Effector memory CD8-positive, alpha-beta T cell (primary cell): ENCODE results near the gene LRRC41.

Source experiments
- ATAC-seq: fragments of 150-1000 bp; cut with Tn5 transposase; replicated peaks from 2 replicates; pipeline ENCODE4 v1.10.0; 2021; ENCODE audit warnings: mild to moderate bottlenecking, moderate library complexity
- DNase-seq, 3 experiments: peaks; one replicate each; pipeline ENCODE4 v3.0.0; 2021
- H3K27ac Mint-ChIP-seq, 2 donors: one replicate each; pipeline ENCODE4 v1.8.0; 2022; ENCODE audit warnings: mild to moderate bottlenecking in 2 of 2, mixed read lengths in 2 of 2, moderate library complexity in 2 of 2
- H3K27me3 Mint-ChIP-seq, 2 donors: one replicate each; pipeline ENCODE4 v1.8.0; 2022; ENCODE audit warnings: mixed read lengths in 2 of 2
- H3K36me3 Mint-ChIP-seq: one replicate; pipeline ENCODE4 v1.8.0; 2022; ENCODE audit warnings: mild to moderate bottlenecking, moderate library complexity, mixed read lengths; ENCODE audit not compliant: insufficient read depth
- H3K4me1 Mint-ChIP-seq, 2 donors: one replicate each; pipeline ENCODE4 v1.8.0; 2022; ENCODE audit warnings: low read depth in 2 of 2, mixed read lengths in 2 of 2
- H3K4me3 Mint-ChIP-seq, 2 donors: one replicate each; pipeline ENCODE4 v1.8.0; 2022; ENCODE audit warnings: mild to moderate bottlenecking in 2 of 2, mixed read lengths in 2 of 2, moderate library complexity in 2 of 2
- H3K9me3 Mint-ChIP-seq, 2 donors: one replicate each; pipeline ENCODE4 v1.8.0; 2022; ENCODE audit warnings: mixed read lengths in 2 of 2

LRRC41 gene

GRCh38 chr1:46288485-46289133 is 14.8 kb downstream of the LRRC41 start:
- H3K27ac Mint-ChIP-seq, result no peak overlapping the region
- peaks cover 4% of the 10 kb centered on the region in 2 donors for H3K4me1 Mint-ChIP-seq
- no peaks in the 10 kb centered on the region for H3K9me3 Mint-ChIP-seq
- DNase-seq (no peak), ATAC-seq (no peak)
- no peaks in the 10 kb centered on the region for H3K27me3 Mint-ChIP-seq
- peaks cover 9% of the 10 kb centered on the region for H3K36me3 Mint-ChIP-seq
- no peak overlapping the region for H3K4me3 Mint-ChIP-seq

GRCh38 chr1:46285730-46286477 is 17.5 kb downstream of the LRRC41 start:
- no peak overlapping the region for H3K4me3 Mint-ChIP-seq
- H3K36me3 Mint-ChIP-seq, result peaks cover 6% of the 10 kb centered on the region
- no peak for DNase-seq
- peak; percentile 33 for ATAC-seq
- peaks cover 4% of the 10 kb centered on the region in 2 donors for H3K4me1 Mint-ChIP-seq
- H3K9me3 Mint-ChIP-seq, result no peaks in the 10 kb centered on the region
- H3K27ac Mint-ChIP-seq, result peak overlapping the region in 1 of 2 donors; percentile 29
- no peaks in the 10 kb centered on the region for H3K27me3 Mint-ChIP-seq

GRCh38 chr1:46284597-46285564 is 18.5 kb downstream of the LRRC41 start:
- Mint-ChIP-seq H3K36me3 (peaks cover 6% of the 10 kb centered on the region), H3K27me3 (no peaks in the 10 kb centered on the region), H3K4me1 (peaks cover 4% of the 10 kb centered on the region in 2 donors), H3K4me3 (no peak overlapping the region), H3K9me3 (no peaks in the 10 kb centered on the region), H3K27ac (peak overlapping the region in 1 of 2 donors; percentile 29)
- DNase-seq (no peak), ATAC-seq (no peak)

DNA sequence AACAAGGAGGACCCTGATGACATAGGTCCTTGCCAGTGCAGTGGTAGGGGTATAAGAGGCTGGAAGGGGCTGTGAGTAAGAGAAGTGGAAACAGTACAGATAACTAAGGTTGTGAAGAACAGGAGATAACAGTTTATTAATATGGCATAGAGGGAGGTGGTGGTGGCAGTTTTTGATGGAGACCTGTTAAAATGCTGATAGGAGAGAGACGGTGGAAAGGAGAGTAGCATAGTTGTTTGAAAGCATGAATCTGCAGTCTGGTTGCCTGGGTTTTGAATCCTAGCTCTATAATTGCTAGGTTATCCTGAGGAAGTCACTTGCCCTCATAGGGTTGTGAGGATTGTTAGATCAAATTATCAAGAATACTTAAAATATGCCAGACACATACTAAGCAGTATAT is 19.4 kb downstream of the LRRC41 start:
- DNase-seq, result no peak
- Mint-ChIP-seq H3K9me3 (no peaks in the 10 kb centered on the region), H3K27ac (peak overlapping the region in 1 of 2 donors; percentile 7), H3K4me3 (no peak overlapping the region), H3K4me1 (peaks cover 1 to 4% of the 10 kb centered on the region in 2 donors), H3K36me3 (peaks cover 6% of the 10 kb centered on the region), H3K27me3 (no peaks in the 10 kb centered on the region)
- no peak for ATAC-seq

- no peak for DNase-seq
- H3K9me3 Mint-ChIP-seq, result no peaks in the 10 kb centered on the region
- no peaks in the 10 kb centered on the region for H3K27me3 Mint-ChIP-seq
- no peak for ATAC-seq
- H3K4me1 Mint-ChIP-seq, result no peaks in the 10 kb centered on the region
- H3K36me3 Mint-ChIP-seq, result peaks cover 10% of the 10 kb centered on the region
- no peak overlapping the region for H3K27ac Mint-ChIP-seq
- no peak overlapping the region for H3K4me3 Mint-ChIP-seq
Measured at GRCh38 chr1:46281021-46281420, 22.4 kb downstream of the LRRC41 start.

GRCh38 chr1:46280092-46280491 is 23.3 kb downstream of the LRRC41 start:
- Mint-ChIP-seq H3K27me3 (no peaks in the 10 kb centered on the region), H3K4me1 (no peaks in the 10 kb centered on the region), H3K36me3 (peaks cover 10% of the 10 kb centered on the region), H3K4me3 (no peak overlapping the region), H3K27ac (no peak overlapping the region), H3K9me3 (no peaks in the 10 kb centered on the region)
- ATAC-seq, result no peak
- DNase-seq, result no peak

- no peak overlapping the region for H3K4me3 Mint-ChIP-seq
- peaks cover 10% of the 10 kb centered on the region for H3K36me3 Mint-ChIP-seq
- no peaks in the 10 kb centered on the region for H3K27me3 Mint-ChIP-seq
- ATAC-seq, result no peak
- H3K9me3 Mint-ChIP-seq, result no peaks in the 10 kb centered on the region
- H3K4me1 Mint-ChIP-seq, result no peaks in the 10 kb centered on the region
- no peak for DNase-seq
- H3K27ac Mint-ChIP-seq, result no peak overlapping the region
Measured at GRCh38 chr1:46278807-46279206, 24.6 kb downstream of the LRRC41 start.

DNA sequence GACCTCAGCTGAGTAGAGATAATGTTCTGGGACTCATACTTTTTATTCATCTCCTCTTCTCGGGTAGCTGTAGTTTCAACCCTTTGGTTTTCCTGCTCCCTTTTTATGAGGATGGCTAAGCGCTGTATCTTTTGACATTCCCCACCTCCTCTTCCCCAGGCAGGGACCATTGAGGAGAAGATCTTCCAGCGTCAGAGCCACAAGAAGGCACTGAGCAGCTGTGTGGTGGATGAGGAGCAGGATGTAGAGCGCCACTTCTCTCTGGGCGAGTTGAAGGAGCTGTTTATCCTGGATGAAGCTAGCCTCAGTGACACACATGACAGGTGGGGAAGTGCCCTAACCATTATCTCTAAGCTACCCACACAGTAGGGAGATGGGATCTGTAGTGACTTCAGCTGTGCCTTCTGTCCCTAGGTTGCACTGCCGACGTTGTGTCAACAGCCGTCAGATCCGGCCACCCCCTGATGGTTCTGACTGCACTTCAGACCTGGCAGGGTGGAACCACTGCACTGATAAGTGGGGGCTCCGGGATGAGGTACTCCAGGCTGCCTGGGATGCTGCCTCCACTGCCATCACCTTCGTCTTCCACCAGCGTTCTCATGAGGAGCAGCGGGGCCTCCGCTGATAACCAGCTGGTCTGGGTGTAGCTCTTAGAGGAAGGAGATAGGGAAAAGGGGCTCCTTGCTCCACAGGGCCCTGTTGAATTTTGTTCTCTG is 25.6 kb downstream of the LRRC41 start:
- DNase-seq, result no peak
- Mint-ChIP-seq H3K4me1 (no peaks in the 10 kb centered on the region), H3K27ac (no peak overlapping the region), H3K36me3 (peaks cover 8% of the 10 kb centered on the region), H3K27me3 (no peaks in the 10 kb centered on the region), H3K9me3 (no peaks in the 10 kb centered on the region), H3K4me3 (no peak overlapping the region)
- ATAC-seq, result no peak

GRCh38 chr1:46275030-46275337 is 28.4 kb downstream of the LRRC41 start:
- ATAC-seq (no peak), DNase-seq (no peak)
- Mint-ChIP-seq H3K36me3 (peaks cover 4% of the 10 kb centered on the region), H3K9me3 (no peaks in the 10 kb centered on the region), H3K27ac (no peak overlapping the region), H3K4me1 (no peaks in the 10 kb centered on the region), H3K4me3 (no peak overlapping the region), H3K27me3 (no peaks in the 10 kb centered on the region)

DNA sequence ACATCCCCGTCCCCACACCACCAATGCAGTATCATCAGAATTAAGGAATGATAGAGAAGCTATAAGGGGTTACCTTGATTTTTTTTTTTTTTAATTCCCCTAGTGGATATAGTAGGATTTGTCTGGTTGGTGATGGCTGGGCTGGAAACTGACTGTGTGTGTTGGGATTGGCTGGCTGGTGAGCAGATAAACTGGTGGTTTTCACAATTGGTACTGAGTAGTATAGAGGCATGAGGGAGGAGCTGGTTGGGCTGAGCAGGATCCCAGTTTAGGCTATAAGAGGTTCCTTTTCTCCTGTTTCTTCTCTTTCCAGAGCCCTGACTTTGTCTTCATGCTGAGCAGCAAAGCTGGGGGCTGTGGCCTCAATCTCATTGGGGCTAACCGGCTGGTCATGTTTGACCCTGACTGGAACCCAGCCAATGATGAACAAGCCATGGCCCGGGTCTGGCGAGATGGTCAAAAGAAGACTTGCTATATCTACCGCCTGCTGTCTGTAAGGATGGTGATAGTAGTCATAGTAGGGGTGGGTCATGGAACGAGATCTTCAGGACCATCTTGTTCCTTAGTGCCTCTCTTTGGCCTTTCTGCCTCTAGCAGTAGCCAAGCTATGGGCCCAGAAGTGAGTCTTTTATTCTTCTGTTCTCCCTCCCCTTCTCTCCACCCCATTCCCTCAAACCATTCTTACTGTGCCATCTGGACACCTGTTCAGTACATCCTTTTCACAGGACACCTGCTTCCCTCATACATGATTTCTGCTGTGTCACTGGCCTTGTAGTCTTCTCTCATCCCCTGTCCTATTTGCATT is 29.0 kb downstream of the LRRC41 start:
- H3K36me3 Mint-ChIP-seq, result peaks cover 4% of the 10 kb centered on the region
- no peak overlapping the region for H3K4me3 Mint-ChIP-seq
- no peak for DNase-seq
- no peak overlapping the region for H3K27ac Mint-ChIP-seq
- no peaks in the 10 kb centered on the region for H3K9me3 Mint-ChIP-seq
- H3K4me1 Mint-ChIP-seq, result no peaks in the 10 kb centered on the region
- no peak for ATAC-seq
- H3K27me3 Mint-ChIP-seq, result no peaks in the 10 kb centered on the region

- Mint-ChIP-seq H3K36me3 (no peaks in the 10 kb centered on the region), H3K4me3 (no peak overlapping the region), H3K9me3 (no peaks in the 10 kb centered on the region), H3K27me3 (no peaks in the 10 kb centered on the region), H3K27ac (no peak overlapping the region), H3K4me1 (no peaks in the 10 kb centered on the region)
- no peak for ATAC-seq
- no peak for DNase-seq
Measured at GRCh38 chr1:46268578-46268977, 34.8 kb downstream of the LRRC41 start.

- Mint-ChIP-seq H3K36me3 (peaks cover 2% of the 10 kb centered on the region), H3K27ac (no peak overlapping the region), H3K9me3 (no peaks in the 10 kb centered on the region), H3K4me3 (no peak overlapping the region), H3K27me3 (no peaks in the 10 kb centered on the region), H3K4me1 (no peaks in the 10 kb centered on the region)
- ATAC-seq (no peak), DNase-seq (no peak)
Measured at GRCh38 chr1:46263146-46263545, 40.3 kb downstream of the LRRC41 start.
